Hematopoietic multipotent progenitor cell treated with erythropoietin and hydrocortisone succinate and interleukin-3 and kit ligand, for 6 days (in vitro differentiated cells): ENCODE measurements around the gene C16orf90.

Experiments
- DNase-seq: peaks from one replicate; pipeline ENCODE4 v3.0.0-alpha.2; 2015

The C16orf90 gene

GRCh38 chr16:3495176-3495575, at the start of gene C16orf90:
TSS of gene C16orf90 (minus strand) at chr16:3495489. CDS start at chr16:3495421, 68 bp downstream.
- no peak for DNase-seq

- DNase-seq: no peak
Measured at GRCh38 chr16:3542601-3543373, 47.5 kb upstream of the C16orf90 start.

DNA sequence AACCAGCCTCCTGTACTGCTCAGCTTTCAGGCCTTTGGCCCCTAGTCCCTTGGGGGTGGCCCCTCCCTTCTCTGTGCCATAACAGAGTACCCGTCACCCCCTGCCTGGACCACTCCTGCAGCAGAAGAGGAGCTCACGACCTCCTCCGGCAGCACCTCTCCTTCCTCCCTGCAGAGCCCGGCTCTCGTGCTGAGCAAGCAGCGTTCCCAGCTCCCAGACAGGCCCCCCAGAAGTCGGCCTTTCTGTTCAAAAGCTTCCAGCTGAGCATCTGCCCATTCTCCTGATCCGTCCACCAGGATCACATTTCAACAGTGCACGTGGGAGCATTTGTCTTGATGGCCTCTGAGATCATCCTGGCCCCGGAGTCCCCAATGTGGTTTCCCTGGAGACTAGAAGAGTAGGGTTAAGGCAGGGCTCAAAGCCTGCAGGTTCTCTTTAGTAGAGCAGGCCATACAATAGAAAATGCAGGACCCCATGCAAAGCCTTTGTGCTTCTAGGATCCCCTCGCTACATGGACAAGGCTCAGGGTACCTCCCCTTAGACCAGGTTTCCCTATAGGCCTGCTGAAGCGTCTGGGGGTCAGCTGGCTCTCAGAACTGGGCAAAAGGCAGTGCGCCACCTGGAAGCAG, 46.4 kb upstream of the C16orf90 start:
- DNase-seq: no peak

GRCh38 chr16:3538222-3538621, 42.9 kb upstream of the C16orf90 start:
- no peak for DNase-seq

- no peak for DNase-seq
Measured at GRCh38 chr16:3536851-3537250, 41.6 kb upstream of the C16orf90 start.

DNA sequence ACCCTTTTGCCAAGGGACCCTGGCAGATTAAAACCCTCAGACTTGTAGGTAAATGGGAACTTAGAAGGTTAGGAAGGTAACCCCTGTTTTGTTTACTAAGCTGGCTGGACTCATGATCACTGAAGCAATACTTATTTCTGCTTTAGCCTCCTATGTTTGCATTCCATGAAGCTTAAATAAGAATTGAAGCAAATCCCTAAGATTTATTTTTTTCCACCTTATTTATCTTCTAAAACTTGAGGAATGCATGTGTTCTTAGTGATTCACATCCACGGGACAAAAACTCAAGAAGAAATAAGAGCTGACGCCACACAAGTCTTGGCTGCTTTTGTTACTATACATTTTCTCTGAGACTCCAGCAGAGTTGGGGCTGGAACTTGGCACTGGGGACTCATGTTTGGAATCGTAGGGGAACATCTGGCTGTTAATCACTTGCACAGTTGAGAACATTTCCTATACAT, 41.0 kb upstream of the C16orf90 start:
- no peak for DNase-seq

GRCh38 chr16:3534126-3534525, 38.8 kb upstream of the C16orf90 start:
- no peak for DNase-seq

DNA sequence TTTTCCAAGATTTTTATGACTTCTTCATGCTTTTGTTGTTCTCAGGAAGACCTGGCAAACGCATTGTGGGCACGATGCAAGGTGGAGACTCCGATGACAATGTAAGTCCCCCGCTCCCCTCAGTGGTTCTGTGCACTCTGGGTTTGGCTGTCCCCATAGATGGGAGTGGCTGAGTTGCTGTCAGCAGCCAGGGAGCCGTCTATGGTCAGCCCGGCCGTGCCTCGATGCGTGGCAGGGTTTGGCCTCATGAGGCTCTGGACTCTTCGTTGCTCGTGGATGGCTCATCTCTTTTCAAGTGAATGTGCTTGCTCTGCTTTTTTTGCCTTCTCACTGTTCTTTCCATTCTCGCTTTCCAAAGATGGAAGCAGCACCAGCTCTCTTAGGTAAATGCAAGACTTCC, 37.5 kb upstream of the C16orf90 start:
- no peak for DNase-seq

- DNase-seq: no peak
Measured at GRCh38 chr16:3530371-3530914, 35.2 kb upstream of the C16orf90 start.

- DNase-seq: no peak
Measured at GRCh38 chr16:3529175-3529574, 33.9 kb upstream of the C16orf90 start.

DNA sequence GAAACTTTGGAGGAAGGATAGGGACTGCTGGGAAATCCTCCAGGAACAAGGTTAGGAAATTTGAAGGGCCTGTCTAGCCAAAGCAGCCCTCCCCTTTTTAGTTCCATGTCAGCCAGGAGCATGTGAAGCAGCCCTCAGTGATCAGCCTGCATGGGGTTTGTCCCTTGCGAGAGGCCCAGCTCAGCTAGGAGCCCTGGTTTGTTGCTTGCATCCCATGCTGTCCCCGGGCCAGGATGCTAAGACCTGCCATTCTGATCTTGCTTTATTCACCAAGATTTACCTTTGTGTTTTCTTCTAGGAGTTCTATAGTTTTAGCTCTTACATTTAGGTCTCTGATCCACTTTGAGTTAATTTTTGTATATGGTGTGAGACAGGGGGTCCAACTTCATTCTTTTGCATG, 33.1 kb upstream of the C16orf90 start:
- no peak for DNase-seq

DNA sequence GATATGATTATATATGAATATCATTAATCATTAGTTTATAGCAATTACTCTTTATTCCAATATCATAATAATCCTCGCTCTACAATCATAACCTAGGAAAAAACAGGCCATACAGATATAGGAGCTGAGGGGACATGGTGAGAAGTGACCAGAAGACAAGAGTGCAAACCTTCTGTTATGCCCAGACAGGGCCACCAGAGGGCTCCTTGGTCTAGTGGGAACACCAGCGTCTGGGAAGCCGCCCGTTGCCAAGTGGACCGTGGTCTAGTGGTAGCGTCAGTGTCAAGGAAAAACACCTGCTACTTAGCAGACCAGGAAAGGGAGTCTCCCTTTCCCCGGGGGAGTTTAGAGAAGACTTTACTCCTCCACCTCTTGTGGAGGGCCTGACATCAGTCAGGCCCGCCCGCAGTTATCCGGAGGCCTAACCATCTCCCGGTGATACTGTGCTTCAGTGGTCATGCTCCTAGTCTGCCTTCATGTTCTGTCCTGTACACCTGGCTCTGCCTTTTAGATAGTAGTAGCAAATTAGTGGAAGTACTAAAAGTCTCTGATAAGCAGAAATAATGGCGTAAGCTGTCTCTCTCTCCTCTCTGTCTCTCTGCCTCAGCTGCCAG, 32.0 kb upstream of the C16orf90 start:
- peak; percentile 76 for DNase-seq

DNA sequence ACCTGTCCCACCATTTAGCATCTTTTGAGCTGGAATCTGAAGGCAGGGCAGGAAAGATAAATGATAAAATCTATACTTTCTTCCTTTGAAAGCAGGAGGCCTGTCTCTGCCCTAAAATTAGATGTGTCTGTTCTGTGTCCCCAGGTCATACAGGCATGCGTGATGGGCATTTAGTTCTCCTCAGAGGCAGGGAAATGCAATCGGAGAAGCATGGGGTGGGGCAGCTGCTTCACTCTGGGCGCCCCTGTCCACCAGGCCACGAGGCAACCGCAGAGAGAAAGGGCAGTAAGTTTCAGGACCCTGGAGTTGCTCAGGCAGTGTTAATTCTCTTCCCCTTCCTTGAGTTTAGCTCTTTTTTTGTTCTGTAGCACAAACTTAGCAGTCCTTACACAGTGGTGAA, 30.7 kb upstream of the C16orf90 start:
- no peak for DNase-seq

GRCh38 chr16:3523281-3523680, 28.0 kb upstream of the C16orf90 start:
- DNase-seq: no peak

DNA sequence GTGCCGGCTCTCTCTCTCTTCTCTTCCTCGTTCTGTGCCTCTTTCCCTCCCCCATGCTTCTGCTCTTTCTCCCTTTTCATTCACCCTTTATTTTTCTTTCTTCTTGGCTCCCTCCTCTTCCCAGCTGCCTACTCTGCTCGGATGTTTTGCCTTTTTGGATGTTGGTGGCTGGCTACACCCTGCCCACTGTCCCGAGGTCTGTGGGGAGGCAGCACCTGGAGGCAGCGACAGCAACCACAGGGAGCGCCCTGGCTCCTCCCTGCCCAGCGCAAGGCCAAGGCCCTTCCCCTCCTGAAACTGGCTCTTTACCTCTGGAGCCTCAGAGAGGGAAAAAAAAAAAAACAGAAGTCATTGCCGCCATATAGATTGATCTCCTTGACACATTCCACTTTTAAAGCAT, 25.6 kb upstream of the C16orf90 start:
- DNase-seq: no peak

DNA sequence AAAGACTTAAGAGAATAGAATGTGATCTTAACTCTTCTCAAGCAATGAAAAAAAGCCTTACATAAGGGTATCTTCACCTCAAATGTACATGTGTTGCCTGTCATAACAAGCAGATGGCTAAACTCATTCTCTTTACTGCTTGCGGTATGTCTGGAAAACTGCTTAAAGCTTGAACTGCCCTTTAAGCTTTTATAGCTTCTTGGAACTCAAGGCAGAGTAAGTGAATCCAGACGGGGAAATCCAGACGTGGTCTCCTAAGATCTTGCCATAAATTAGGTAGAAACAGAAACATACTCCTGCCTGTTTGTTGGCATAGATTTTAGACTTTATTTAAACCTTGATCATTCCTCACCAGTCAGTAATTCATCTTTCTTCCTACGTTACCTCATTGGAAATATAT, 25.1 kb upstream of the C16orf90 start:
- no peak for DNase-seq

DNA sequence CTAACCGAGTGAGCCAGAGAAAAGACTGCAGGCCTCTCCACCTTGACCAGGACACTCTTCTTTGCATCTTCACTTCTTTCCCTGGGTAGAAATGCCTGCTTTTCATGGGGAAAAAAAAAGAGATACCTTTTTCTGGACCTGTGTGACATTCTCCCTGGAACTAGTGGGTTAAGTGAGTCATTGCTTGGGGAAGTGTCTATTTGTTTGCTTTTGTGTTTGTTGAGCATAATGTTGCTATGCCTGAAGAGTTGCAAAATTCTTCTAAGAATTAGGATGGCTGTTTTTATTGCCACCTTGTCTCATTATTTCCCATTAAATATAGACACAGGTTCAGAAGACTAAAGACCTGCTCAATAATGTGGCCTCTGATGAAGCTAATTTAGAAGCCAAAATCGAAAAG, 24.3 kb upstream of the C16orf90 start:
- no peak for DNase-seq

DNA sequence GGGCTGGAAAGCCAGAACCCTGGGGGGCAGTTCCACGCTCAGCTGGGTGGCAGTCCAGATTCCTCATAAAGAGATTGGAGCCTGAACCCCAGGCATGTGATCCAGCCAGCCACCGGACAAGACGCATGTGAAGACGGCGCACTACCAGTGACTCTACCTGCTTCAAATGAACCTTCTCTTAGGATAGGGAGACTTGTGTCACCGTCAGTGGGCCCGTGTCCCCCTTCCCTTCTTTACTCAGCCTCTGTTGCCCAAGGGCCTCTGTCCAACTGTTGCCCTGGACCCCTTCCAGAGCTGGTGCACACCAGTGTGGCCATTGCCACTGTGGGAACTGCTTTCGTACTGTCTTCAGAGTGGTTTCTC, 23.7 kb upstream of the C16orf90 start:
- DNase-seq: no peak

DNA sequence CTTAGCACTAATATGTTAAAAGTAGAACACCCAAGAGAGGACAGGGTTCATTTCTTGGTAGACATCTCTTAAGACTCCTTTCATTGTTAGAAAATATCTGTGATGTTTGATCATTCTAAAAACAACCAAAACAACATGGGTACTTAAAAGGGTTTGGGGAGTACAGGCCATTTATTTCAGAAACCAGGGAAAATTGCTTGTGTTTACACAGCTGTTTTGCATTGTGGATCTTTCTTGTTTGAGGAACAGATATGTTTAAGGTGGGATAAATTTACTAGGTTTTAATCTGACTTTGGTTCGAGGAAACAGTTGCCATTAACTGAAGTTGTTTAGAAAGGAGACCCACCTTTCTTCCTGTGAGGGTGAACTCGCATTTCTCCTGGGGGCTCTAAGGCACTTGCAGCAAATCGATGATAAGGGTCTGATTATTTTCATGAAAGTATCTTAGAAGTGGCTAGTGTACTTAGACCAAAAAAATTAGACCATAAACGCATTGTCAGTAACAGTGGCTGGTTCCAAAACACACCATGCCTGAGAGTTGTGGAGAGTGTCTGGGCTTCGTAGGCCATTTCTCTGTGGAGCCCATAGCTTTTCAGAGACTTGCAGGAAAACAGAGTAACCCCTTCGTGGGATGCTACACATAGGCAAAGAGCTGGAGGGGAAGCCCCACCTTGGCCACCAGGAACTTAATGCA, 23.1 kb upstream of the C16orf90 start:
- no peak for DNase-seq

GRCh38 chr16:3515897-3516296, 20.6 kb upstream of the C16orf90 start:
- DNase-seq: no peak

GRCh38 chr16:3514621-3515020, 19.3 kb upstream of the C16orf90 start:
- no peak for DNase-seq

GRCh38 chr16:3513892-3514583, 18.7 kb upstream of the C16orf90 start:
- DNase-seq: no peak
